Stimulated activated CD8-positive, alpha-beta memory T cell treated with anti-CD3 and anti-CD28 coated beads, Interleukin-12 subunit alpha, Interleukin-12 subunit beta, amount 100 ng/mL, for 24 hours (primary cell): ENCODE measurements around the gene ZBED6.
"Not testable (repeated sequence)": the region's sequence is repeated elsewhere in the genome, so short reads cannot be mapped to it uniquely, and the experiment has no call there.

Experiments
- DNase-seq: peaks from one replicate; pipeline ENCODE4 v3.0.0-alpha.2; 2020; ENCODE audit errors: extremely low read depth

ZBED6 gene

GRCh38 chr1:203795441-203796235 lies at the start of gene ZBED6, which contains the start of gene ZC3H11A:
Gene ZBED6 (plus strand): TSS chr1:203795623. CDS start chr1:203797523, 1,900 bp downstream.
Gene ZC3H11A (plus strand): TSS chr1:203795623. CDS start chr1:203817071, 21,448 bp downstream.
- peak; percentile 98 for DNase-seq

DNA sequence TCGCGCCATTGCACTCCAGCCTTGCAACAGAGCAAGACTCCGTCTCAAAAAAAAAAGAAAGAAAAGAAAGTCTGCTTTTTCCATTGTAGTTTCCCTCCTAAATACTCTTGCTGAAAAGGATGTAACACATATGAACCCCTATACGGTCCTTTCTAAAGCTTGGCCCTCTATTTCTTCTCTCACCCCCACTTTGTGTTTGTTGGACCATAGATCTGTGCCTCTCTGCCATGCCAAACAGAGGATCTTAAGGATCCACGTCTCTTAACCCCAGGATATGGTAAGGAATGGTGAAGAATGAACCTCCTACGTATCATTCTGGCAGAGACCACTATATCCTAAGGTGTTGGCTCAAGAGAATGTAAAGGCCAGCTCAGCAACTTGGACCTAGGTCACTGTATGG lies 49.1 kb upstream of the ZBED6 start:
- DNase-seq = no peak

DNA sequence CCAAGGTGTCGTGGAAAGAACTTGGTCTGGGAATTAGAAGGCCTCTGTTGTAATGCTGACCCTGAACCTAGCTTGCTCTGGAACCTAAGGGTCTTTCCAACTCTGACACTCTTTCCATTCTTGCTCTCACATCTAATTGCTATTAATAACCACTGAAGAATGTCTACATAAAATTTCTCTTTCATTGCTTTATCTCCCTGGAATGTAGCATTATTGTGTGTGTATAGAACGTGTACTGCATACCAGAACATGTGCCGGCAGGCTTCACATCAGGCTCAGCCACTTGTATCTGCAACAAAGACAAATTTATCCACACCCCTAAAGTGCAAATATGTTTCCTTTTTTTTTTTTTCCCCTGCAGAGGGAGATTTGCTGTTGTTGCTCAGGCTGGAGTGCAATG lies 44.4 kb upstream of the ZBED6 start:
- DNase-seq = no peak

- not testable (repeated sequence) for DNase-seq
These were observed 43.6 kb upstream of the ZBED6 start for GRCh38 chr1:203751618-203752361.

DNA sequence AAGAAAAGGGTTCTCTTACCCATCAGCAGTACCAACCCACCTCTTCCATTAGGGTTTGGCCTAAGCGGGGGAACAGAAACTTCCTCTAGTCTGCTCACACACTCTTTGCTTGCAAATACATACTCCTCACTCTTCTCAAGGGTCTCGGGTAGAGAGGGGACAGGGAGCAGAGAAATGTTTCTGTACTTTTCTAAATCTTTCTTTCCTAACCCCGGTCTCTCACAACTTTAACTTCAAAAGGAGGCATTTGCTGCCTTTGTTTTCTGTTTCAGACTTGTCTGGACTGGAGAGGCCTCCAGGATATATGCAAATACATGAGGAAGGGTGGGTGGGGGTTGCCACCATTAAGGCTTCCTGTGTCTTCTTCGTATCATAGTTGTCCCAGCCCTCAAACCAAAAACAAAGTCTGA lies 41.0 kb upstream of the ZBED6 start:
- no peak for DNase-seq

DNA sequence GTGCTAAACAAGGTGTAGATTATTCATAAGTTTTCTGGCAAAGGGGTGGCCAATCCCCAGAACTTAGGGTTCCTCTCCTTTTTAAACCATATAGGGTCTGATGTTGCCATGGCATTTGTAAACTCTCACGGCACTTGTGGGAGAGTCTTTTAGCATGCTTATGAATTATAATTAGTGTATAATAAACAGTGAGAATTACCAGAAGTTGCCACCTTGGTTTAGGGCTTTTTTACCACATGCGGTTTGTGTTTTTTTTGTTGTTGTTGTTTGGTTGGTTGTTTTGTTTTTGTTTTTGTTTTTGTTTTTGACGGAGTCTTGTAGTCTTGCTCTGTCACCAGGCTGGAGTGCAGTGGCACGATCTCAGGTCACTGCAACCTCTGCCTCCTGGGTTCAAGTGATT lies 39.4 kb upstream of the ZBED6 start:
- no peak for DNase-seq

- DNase-seq = not testable (repeated sequence)
These were observed 36.7 kb upstream of the ZBED6 start for GRCh38 chr1:203758749-203759148.

DNA sequence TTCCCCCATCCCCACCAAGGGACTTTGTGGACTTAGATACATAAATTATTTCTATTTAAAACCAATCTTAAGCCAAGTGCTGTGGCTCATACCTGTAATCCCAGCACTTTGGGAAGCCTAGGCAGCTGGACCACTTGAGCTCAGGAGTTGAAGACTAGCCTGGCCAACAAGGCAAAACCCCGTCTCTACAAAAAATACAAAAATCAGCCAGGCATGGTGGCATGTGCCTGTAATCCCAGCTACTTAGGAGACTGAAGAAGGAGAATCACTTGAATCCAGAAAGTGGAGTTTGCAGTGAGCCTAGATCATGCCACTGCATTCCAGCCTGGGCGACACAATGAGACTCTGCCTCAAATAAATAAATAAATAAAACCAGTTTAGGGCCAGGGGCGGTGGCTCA lies 34.9 kb upstream of the ZBED6 start:
- no peak for DNase-seq

GRCh38 chr1:203761958-203762357 lies 33.5 kb upstream of the ZBED6 start:
- not testable (repeated sequence) for DNase-seq

GRCh38 chr1:203763505-203763904 lies 31.9 kb upstream of the ZBED6 start:
- DNase-seq = no peak

- no peak for DNase-seq
These were observed 31.1 kb upstream of the ZBED6 start for GRCh38 chr1:203764105-203765028.

DNA sequence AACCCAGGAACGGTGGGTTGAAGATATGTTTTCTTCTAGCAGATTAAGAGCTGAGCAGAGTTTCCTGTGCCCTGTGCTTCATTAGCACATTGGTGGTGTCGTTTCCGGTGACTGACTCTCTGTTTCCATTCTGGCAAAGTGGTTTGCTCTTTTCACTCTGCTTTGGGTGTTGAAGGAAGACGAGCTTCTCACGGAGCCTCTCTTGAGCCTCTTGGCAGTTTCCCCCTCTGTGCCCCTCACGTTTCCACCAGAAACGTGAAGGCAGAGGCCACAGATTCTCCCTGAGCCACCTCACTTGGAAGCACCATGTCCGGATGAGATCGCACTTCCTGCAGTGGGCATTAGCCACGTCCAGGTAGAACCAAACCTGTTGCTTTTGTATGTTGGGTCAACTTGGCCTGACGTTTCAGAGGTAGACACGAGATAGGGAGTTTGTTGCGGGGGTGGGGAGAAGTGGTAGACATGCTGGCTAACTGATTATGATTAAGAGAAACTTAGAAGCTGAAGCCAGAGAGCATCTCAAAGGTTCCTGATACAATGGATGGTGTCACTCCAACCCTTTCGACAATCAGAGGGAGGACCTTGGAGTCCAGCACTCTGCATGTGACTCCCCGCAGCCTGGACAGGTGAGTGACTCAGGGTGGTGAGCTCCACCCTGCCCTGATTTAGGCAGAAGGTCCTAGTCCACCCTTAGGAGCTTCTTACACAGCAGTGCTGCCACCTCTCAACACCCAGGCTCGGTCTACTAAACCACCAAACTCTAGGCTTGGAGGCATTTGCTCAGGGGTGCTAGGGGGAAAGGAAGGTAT lies 30.2 kb upstream of the ZBED6 start, which contains the start of gene LAX1:
Gene LAX1 (plus strand): TSS at position 155 of the 809 bp plus-strand sequence. CDS start 383 bp downstream, at position 538.
- peak; percentile 47 for DNase-seq

DNA sequence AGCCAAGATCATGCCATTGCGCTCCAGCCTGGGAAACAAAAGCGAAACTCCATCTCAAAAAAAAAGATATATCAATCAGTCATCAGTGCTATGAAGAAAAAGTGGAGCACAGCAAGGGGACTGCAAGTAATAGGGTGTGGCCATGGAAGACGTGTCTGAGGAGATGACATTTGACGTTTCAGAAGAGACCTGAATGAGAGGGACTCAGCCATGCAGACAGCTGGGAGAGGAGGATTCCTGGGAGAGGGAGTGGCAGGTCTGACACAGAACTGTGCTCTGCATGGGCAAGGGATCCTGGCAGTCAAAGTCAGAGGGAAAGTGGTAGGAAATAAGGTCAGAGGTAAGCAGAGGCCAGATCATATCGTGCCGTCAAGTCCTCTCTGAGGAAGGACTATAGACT lies 27.2 kb upstream of the ZBED6 start:
- DNase-seq = no peak

DNA sequence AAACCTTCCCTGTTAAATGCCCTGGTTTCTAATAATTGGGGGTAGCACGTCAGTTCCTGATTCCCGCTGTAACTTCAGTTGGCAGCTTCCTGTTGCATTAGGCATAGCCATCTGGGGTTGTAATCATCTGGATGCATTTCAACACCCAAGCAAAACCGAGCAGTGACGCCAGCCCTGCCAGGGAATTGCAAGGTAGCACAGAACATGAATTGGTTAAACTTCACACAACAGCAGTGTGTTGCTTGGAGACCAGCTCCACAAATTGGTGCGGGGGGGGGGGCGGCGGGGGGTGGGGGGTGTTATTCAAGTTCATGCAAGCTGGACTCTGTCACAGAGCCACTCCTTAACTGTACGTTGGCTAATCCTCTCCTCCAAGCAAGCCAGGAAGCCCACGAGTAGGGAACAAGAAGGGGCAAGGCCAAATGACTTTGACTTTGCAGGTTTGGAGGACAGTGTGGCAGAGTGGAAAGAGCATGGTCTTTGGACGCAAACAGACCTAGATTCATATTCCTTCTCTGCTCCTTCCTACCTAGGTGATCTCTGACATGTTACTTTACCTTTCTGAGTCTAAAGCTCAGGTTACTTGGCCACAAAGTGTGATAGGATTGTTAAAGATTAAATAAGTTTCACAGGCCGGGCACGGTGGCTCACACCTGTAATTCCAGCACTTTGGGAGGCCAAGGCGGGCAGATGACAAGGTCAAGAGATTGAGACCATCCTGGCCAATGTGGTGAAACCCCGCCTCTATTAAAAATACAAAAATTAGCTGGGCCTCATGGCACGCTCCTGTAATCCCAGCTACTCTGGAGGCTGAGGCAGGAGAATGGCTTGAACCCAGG lies 25.7 kb upstream of the ZBED6 start:
- DNase-seq = no peak

- no peak for DNase-seq
These were observed 23.5 kb upstream of the ZBED6 start for GRCh38 chr1:203771901-203772301.

GRCh38 chr1:203772836-203773235 lies 22.6 kb upstream of the ZBED6 start:
- DNase-seq = no peak

DNA sequence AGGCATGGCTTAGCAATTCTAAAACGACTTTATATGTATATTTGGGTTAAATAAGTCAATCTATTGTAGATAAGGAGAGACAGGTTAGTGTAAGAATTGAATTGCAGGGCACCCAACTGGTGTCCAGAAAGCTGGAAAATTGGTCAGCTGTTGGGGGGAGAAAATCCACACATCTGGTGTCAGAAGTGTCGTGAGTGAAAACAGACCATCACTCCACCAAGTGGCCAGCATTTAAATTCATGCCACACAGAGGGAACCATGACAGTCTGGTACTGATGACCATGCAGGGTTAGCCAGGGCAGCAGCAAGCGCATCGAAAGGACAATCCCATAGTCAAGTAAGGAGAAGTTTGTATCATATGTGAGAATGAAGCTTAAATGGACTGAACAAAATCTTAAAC lies 18.8 kb upstream of the ZBED6 start:
- no peak for DNase-seq

DNA sequence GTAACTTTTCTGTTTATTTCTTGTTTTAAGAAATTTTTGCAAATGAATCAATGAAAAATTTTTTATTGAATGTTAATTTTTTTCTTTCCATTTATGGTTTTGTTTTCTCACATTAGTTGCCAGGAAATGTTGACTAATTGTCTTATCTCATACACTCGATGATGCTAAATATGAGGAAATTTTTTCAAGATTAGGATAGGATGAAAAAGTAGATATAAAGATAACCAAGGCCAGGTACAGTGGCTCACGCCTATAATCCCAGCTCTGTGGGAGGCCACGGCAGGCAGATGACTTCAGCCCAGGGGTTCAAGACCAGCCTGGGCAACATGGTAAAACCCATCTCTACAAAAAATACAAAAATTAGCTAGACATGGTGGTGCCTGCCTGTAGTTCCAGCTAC lies 17.8 kb upstream of the ZBED6 start:
- DNase-seq = no peak

DNA sequence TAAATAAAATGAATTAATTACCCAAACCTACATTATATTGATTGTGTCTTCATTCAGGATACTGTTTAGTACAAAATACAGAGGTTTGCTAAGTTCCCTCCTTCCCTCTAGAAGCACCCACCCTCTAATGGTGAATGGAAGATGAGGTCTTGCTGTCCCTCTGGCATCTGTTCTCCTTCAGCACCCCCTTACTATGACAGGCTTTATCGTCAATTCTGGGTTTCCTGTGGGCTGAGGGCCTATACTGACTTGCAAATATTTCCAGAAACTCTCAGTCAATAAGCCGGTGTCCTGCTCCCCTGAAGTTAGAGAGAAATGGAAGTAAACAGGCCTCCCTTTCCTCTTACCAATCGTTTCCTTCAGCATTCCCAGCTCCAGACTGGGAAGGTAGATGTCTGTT lies 17.3 kb upstream of the ZBED6 start:
- no peak for DNase-seq

GRCh38 chr1:203778789-203779188 lies 16.6 kb upstream of the ZBED6 start:
- no peak for DNase-seq
